Measurements from ENCODE around the gene MLANA.

The MLANA gene

DNA sequence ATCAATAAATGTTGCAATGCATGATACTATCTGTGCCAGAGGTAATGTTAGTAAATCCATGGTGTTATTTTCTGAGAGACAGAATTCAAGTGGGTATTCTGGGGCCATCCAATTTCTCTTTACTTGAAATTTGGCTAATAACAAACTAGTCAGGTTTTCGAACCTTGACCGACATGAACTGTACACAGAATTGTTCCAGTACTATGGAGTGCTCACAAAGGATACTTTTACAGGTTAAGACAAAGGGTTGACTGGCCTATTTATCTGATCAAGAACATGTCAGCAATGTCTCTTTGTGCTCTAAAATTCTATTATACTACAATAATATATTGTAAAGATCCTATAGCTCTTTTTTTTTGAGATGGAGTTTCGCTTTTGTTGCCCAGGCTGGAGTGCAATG lies 18.2 kb downstream of the MLANA start:
- DNase-seq: no peak

DNA sequence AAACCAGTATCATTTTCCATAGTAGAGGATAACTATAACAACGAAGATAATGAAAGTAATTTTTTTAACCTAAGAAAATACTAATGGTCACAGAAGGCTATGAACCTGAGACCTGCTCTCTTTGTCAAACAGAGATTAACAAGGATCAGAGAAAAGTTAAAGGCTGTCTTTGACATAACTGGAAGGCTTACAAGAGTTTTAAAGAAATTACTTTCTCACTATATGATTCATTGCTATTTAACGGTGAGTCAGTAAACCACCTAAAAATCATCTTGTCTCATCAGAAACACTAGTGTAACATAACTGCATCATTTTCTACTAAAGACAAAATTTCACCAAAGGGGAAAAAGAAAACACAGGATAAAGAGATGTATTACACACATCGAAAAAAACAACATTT lies 19.3 kb downstream of the MLANA start:
- DNase-seq: no peak

DNA sequence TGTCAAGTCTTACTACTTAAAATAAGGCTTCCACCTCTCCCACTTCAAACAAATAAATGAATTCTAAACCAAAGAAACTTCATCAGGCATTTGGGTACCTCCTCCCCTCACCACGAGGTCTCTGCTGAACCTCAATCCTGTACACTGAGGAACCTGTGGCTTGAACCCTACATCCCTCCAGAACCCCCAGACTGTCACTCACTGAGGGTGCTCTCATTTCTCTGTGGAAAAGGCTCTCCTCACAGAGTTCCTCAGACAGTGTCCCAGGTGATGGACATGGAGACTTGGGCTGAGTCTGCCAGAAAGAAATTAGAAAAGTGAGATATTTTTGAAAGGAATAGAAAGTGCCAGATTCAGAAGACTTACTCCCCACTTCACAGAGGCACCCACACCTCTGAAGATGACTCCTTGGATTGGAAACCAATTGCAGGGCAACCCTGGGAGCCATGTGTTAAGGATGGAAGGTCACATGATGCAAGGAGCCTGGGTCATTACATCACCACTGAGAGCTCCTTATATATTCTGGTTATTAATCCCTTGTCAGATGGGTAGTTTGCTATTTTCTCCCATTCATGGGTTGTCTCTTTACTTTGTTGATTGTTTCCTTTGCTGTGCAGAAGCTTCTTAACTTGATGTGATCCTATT lies 19.8 kb downstream of the MLANA start:
- DNase-seq: no peak

DNA sequence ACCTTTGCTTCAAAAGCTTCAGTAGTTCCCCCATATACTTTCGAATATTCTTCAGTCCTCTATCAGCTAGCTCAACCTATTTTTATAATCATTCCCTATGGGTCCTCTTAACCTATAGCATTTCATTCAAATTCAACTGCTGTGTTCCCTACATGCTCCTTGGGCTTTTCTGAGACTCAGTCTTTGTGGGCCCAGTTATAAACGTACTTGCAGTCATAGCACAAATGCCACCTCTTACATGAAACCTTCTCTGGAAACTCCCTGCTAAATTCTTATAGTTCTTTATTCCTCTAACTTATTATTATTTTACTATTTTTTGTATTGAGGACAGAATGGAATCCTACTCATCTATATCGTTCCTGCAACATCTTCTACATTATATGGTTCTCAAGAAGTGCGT lies 24.7 kb downstream of the MLANA start:
- no peak for DNase-seq

DNA sequence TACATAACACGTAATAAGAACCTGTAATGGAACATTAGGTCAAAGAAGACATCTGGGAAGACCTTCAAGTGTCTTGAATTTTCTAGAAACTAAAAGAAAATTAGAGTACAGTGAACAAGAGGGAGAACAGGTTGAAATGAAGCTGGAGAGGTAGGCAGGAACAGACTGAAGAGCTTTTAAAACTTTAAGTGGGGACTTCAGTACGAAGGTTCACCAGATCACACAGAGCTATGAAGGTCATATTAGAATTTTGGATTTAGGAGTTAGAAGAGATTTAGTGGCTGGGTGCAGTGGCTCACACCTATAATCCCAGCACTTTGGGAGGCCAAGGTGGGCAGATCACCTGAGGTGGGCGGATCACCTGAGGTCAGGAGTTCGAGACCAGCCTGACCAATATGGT lies 26.6 kb downstream of the MLANA start:
- no peak for DNase-seq

DNA sequence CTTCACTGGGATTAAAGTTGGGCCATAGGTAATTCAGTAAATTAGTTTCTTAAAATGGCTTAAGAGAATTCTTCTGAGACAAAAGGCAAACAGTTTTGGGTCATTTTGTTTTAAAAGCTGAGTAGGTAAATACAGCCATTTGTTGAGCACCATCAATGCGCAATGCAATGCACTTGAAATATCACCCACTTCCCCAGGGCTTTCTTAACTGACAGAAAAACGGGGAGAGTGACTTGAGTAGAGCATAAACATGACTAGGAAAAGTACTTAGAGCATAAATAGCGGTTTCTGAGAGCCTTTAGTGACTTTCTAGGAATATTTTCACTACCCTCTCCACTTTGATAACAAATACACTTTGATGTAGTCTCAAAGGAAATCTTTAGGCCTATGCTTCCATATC lies 27.2 kb downstream of the MLANA start:
- DNase-seq: no peak

DNA sequence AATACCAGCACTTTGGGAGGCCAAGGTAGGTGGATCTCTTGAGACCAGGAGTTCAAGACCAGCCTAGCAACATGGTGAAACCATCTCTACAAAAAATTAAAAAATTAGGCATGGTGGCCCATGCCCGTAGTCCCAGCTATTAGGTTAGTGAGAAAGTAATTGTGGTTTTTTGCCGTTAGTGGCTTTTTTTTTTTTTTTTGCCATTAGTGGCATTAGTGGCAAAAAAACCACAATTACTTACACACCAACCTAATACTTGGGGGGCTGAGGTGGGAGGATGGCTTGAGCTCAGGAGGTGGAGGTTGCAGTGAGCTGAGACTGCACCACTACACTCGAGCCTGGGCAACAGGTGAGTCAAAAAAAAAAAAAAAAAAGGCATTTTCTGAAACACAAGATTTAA lies 27.8 kb downstream of the MLANA start:
- no peak for DNase-seq

DNA sequence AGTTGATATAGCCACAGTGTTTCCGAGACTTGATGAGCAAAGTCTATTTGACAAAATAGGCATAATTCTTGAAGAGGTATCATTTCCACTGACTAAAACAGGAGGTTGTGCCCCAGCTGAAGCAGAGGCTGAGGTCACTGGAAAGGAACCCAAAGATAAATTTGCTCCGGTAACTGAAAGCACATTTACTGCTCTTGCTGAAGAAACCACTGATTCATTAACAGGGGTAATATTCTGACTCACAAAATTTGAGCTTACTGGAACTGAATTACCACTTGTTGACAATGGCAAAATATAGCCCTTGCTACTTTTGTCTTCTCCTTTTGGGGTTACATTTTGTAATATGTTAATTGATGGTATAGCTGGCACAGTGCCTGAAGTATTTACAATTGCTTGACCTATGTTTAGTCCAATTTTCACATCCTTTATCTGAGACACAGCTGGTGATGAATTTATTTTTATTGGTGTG lies 30.2 kb downstream of the MLANA start:
- no peak for DNase-seq

DNA sequence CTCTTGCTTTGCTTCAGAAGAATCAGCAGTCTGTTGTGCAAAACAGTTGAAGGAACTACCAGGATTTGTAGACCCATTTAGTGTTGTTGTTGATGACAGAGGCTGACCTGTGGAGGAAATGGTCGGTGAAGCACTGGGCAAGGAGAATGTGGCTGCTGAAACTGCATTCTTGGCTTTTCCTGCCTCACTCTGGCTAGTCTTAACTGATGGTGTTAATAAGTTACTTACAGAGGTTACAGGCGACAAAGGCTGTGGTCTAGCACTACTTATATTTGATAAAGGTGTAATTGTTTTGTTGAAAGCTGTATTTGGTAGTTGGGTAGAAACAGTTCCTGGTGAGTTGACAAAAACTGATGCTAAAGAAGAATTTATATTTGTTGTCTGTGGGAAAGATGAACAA lies 31.5 kb downstream of the MLANA start:
- no peak for DNase-seq

DNA sequence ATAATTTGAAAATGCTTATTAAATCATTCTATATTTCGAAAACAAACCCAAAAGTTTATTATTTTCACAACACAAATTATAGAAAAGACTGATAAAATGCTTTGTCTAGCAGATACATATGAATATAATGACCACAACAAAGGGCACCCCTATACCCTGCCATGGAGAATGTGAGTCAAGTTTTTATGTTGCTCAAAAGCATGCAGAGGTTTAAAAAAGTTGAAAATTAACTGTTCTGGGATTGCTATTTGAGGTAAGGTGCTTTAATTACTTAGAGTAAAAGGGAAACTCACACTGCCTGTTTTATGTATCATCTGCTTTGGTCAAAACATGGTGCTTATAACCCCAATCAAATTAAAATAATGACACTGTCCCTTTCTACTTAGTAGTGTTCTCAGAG lies 41.0 kb downstream of the MLANA start:
- no peak for DNase-seq

DNA sequence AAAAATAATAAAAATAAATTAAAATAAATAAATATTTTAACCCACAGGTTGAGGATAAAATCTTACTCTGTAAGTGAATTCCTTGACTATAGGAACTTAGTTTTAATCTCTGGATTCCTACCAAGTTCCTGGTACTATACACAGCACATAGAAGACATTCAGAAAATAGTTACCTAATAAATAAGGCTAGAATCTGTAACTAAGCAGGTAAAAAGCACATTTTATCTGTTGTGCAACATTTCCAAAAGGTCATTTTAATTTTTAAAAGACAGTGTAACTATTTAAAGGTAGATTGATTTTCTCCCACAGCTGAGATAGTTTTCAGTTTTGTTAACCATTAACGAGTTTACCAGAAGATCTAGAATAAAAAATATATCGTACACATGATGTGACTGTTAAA lies 47.8 kb downstream of the MLANA start:
- DNase-seq: no peak

DNA sequence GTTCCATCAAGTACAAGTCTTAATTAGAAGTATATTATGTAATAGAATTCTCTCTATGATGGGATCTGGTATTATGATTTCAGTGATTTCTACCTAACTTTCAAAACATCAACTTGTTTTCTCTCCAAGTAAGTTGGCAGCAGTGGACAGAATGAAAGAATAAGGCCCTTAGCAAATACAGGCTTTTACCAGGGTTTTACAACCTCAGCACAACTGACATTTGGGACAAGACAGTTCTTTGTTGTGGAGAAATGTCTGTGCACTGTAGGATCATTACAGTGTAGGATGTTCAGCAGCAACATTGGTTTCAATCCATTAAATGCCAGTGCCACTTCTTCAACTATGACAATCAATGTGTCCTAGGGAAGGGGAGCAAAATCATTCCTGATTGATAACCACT lies 48.8 kb downstream of the MLANA start:
- DNase-seq: no peak

DNA sequence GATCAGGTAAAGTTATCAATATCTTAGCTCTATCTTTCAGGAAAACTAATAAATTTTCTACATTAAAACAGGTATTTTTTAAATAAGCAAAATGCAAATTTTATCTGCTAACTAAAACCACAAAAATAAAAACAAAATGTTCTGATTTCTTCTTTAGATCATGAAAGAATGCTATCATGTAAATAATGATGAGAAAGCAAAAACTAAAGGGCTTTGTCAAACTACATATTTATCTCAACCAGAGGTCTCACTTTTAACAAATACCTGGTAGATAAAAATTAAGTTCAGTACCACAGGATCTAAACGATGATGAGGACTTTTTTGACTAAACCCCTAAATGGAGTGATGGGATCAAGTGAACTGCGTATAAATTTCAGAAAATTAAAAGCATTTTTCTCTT lies 50.5 kb downstream of the MLANA start:
- no peak for DNase-seq

DNA sequence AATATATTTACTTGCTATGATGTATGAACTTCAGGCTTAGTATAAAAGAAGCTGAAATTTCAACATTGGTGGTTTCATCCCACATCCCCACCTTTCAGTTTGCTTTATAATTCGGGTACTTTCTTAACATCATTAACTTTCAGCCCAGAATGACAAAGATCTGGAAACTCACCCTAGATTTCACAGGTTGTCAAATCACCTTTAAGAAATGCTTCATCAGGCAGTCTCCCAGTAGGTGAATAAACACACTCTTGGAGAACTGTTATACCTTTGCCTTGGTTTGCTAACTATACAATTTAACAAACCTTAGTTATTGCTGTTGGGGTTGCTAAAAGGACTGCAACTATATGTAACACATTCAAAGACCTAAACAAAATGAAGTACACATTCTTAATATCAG lies 54.4 kb downstream of the MLANA start:
- DNase-seq: no peak

DNA sequence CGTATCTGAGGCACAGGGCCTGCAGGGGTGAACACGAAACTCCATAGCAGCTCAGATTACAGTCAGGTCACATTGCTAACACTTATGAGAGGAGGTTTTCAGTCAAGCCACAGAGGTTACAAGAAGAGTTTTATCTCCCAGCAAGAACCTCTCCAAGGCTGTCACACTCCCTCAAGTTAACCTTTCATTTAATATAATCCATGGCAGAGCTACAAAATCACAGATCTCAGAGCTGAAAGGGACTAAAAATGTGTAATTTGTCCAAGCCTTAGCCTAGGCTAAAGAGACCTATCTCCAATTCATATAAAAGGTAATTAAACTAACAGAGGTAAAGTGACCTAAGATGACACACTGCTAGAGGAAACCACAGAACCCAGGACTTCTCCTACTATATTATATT lies 57.2 kb downstream of the MLANA start:
- no peak for DNase-seq

DNA sequence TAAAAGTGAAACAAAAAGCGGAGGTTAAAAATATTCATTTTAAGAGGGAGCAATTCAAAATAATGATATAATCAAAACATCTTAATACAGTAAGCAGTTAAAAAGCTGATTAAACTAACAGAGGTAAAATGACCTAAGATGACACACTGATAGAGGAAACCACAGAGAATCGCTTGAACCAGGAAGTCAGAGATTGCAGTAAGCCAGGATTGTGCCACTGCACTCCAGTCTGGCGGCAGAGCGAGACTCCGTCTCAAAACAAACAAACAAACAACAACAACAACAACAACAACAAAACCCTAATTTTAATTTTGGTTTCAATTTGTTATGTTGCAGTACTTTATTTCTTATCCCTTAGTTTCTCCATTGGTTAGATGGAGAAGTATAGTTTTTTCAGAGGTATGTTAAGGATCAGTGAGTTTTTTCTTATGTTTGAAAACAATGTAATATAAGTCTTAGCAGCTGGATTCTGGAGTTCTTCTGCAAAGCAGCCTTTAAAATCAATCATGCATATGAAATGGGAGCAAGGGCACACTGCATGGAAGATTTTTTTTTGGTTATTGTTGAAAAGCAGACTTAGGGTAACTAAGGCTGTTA lies 58.5 kb downstream of the MLANA start:
- DNase-seq: no peak

DNA sequence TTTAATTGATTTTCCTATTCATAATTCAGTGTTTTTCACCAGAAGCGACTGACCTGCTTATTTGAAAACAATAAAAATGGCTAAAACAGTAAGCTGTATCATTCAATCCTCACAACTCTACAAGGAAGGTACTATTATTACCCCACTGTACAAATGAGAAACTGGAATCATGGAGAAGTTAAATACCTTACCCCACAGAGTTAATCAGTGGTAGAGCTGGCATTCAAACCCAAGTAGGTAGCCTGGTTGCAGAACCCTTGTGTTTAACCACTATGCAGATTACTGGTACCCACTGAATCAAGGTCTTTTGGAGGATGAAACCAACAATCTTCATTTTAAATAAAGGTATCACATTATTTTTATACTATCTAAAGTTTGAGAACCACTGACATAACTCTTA lies 59.6 kb downstream of the MLANA start:
- no peak for DNase-seq

DNA sequence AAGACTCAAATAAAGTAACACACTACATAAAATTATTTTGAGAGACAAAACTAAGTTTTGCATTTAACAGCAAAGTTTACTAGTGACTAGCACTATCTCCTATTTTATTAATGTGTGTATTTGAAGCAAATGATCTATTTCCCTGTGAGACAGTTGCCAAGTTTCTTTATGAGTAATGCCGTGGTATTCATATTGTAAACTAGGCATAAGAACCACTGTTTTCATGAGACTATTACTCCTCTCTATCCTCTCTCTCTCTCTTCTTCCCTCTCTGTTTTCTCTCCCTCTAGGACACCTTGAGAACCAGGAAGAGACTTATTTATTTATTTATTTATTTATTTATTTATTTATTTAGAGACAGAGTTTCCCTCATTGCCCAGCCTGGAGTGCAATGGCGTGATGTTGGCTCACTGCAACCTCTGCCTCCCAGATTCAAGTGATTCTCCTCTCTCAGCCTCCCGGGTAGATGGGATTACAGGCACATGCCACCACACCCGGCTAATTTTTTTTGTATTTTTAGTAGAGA lies 61.1 kb downstream of the MLANA start:
- DNase-seq: no peak

DNA sequence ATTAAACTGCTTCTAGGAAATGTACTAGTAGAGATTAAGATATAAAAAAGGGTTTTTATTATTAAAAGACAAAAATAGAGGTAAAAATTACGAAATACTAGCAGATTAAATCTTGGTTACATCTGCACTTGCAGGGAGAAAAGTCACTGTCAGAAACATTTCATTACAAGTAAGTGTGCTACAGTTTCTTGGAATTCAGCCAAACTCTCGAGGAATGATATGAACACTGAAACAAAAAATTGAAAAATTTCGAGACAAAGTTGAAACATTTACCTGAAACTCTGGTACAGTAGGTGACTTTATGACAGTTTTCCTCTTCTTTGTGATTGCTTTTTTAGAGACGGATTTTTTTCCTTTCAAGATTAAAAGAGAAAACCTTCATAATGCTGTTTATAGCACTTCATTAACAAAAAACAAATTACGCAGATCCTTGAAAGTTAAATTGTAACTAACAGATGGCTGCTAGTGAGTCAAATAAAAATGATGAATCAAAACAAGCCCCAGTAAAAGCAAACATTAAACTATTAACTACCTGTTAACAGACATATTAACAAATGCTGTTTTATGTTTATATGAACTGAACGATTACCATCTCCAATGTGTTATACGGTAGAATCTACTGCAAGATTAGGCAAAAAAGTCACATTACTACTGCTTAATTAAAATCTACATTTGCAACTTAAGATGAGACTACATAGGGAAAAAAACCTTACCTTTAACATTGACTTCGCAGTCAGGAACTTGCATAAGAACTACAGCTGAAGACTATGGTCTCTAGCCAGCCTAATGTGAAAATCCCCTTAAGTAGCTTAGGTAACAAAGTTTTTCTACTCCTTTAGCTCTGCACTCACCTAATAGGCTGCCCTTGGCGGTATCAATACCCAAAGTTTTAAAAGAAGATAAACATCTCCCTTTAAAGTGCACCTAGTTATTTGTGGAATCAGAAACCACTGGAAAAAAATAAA lies 63.3 kb downstream of the MLANA start:
- no peak for DNase-seq

DNA sequence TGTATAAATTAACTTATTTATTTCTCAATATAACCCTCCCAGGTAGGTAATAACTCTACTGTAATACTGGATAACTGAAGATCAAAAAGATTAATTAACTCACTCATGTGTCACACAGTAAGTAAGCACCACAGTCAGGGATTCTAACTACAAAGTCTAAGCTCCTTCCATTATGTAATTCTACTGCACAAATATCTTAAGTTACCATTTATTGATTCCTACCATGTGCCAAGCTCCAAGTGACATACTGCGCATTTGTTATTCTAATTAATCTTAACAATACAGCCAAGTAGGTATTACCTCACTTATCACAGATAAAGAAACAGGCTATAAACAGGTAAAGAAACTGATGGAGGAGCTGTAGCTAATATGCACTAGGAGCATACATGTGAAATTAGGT lies 66.5 kb downstream of the MLANA start:
- DNase-seq: no peak

DNA sequence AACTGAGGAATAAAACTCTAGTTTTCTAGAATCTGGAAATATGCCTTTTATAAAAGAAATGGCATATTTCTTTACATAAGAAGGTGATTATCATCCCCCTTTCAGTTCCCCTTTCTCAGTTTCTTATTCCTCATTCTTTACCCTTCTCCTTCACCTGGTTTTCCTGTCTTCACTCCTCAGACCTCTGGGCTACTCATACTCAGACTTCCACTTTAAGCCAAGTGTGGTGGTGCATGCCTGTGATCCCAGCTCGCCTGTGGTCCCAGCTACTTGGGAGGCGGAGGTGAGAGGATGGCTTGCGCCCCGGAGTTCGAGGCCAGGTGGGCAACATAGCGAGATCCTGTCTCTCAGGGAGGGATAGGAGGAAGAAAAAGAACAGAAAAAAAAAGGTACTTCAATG lies 67.6 kb downstream of the MLANA start:
- no peak for DNase-seq

Measured in activated CD4-positive, CD25-positive, alpha-beta regulatory T cell (primary cell).